ENCODE data around the gene RPE.

RPE gene

DNA sequence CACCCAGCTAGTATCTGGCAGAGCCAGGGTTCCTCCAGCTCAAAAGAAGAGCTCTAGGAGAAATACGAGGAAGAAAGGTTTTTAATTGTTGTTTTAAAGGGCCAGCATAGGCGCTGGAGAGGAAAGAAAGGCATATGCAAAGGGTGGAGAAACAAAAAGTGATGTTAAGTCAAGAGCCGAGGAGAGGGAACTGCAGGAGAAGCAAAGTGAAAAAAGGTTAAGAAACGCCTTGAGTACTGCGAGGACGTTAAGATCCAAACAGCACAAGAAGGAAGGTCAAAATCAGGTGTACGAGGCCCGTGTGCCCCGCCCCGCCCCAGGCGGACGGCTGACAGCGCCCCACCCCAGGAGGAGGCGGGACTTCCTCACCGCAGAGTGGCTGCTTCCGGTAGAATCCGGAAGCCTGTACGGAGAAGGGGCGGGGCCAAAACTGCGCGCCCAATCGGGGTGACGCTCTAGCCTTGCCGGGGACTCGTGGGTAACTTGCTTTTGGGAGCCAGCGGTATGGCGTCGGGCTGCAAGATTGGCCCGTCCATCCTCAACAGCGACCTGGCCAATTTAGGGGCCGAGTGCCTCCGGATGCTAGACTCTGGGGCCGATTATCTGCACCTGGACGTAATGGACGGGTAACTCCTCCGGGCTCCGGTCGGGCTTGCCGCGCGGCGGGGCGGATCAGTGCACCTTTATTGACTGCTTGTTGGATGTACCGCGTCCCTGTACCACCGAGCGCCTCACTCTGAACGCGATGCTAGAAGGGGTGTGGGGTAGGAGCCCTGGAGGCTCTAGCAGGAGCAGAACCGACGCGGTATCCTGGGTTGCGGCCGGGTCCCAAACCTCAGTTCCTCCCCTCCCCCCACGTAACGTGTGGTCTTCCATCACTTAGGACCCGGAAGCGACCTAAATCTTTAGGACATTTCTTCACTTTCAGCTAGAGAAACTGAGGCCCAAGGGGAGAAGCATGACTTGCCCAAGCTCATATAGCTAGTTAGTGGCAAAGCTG lies at the start of gene RPE:
Gene RPE (plus strand): TSS at position 481 of the 1,000 bp plus-strand sequence. CDS start 24 bp downstream, at position 505.
- DNase-seq, result peak; percentile 98

DNA sequence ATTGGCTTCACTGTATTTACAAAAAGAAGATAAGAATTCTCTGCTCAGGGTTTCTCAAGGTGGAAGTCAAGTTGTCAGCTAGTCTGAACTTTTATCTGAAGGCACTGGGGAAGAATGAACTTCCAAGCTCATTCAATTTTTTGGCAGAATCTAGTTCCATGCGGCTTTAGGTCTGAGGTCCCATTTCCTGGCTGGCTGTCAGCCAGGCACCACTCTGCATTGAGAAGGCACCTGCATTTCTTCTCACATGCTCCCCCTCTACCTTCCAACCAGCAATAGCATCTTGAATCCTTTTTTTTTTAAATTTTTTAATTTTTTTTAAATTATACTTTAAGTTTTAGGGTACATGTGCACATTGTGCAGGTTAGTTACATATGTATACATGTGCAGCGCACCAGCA lies 46.2 kb upstream of the RPE start:
- no peak for DNase-seq

DNA sequence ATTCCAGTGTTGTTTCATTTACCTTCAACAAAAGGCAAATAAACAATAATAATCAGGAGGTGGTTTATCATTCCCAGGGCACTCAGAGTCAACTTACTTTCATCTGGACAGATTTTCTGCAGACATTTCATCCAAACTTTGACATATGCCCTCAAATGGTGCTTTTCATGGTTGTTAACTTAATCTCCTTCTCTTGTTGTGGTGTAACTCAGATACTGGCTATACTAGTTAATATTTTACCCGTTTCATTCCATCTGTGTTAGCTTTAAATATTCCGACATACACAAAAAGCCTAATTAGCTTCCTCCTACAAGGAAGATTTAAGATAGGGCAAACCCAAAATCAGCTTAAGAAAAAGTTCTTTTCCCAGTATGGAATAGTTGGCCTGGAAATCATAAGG lies 44.4 kb upstream of the RPE start:
- DNase-seq, result no peak

GRCh38 chr2:209960045-209960444 lies 42.4 kb upstream of the RPE start:
- no peak for DNase-seq

DNA sequence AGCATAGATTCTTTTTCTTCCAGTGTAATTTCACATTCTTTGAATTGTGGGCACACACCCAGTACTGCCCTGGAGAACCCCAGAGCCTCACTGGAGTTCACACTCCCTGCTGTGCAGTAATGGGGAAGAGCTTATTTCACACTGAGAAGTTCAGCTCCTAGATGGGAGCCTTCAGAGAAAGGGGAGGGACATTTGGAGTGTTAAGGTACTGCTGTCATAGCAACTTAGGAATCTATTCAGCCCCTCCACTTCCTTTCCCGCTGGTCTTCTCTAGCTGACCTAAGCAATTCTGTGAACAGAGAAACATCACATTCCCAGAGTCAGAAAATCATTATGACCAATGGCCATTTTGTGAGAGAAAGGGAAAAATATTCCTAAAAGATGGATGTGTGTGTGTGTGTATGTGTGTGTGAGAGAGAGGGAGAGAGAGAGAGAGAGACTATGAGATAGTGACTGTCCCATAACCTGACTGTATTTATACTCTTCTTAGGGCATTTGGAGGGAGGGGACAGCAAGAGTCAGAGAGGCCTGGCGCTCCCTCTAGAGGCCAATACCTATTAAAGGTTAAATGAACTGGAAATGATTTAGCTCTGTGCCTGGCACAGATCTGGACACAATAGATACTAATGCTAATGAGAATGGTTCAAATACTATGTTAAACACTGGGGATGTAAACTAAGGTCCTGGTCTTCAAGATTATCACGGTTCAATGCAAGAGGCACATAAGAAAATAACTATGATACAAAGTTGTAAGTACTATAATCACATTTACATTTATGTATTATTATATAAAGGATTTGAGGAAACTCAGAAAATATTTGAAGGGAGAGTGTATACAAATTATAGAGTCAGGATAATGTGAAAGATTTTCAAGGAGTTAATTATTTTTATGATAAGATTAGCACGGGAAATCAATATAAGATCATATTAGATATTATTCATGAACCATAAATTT lies 41.5 kb upstream of the RPE start:
- DNase-seq, result peak; percentile 76

- no peak for DNase-seq
Measured at GRCh38 chr2:209965723-209966122, 36.7 kb upstream of the RPE start.

DNA sequence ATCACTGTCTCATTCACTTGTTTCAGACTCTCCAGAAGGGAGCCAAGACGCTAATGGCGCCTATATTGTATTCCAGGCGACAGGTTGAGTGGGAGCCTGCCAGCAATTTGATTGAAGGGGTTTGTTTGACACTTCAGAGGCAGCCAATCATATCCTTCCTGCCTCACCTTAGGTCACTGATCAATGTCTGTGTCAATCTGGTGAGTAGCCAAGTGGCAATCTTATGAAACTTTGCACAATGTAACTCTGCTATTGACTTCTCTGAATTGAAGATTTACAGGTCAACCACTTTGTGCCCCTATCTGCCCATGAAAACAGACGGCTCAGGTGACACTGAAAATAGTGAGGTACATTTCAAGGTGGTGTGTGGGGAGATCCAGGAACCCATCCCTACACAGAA lies 32.7 kb upstream of the RPE start:
- no peak for DNase-seq

DNA sequence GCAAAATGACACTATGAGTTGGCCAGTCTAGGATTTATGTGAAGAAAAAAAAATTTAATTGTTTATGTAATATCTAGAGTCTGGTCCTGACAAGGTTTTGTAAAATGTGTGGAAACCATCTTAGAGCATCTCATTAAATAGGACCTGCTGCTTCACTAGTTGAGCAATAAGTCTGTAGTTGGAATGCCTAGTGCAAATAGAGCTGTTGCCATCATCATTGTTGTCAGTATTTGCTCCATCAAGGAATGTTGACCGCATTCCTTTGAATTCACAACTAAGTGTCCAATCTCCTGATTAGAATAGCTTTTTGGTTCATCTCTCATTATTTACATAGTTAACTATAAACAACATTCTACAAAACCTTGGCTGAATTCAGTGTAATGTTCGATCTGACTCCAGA lies 32.2 kb upstream of the RPE start:
- DNase-seq, result no peak

DNA sequence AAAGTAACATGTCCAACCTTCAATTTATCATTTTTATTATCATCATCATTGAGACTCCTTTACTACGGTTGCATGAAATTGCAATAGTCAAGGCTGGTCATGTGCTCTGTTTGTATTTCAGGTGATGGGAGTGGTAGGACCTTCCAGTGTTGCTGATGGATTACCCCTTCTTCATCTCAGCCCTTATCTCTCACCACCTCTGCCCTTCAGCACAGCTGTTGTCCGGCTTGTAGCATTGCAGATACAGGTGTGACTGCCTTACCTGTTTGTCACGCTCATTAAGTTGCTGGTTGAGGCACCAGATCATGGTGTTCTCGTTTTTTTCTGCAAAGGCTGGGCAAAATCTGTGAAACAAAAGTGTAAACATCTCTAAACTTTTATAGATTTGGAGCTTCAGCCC lies 31.7 kb upstream of the RPE start:
- DNase-seq, result no peak

- no peak for DNase-seq
Measured at GRCh38 chr2:209973328-209973727, 29.1 kb upstream of the RPE start.

DNA sequence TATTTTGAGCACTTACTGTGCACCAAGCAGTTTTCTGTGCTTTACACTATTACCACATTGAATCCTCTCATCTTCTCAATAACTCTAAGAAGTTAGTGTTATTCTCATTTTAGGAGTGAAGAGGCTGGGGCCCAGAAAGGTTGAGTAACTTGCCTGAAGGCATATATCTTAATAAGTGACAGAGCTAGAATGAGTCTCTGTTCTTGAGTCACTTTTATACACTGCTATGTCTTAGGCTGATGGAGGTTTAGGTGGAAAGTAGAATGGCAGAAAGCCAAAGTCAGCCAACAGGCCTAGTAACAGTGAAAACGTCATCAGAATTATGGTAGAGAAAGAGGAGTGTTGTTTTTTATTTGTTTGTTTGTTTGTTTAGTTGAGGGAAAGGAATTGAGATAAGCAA lies 27.9 kb upstream of the RPE start:
- DNase-seq, result no peak

DNA sequence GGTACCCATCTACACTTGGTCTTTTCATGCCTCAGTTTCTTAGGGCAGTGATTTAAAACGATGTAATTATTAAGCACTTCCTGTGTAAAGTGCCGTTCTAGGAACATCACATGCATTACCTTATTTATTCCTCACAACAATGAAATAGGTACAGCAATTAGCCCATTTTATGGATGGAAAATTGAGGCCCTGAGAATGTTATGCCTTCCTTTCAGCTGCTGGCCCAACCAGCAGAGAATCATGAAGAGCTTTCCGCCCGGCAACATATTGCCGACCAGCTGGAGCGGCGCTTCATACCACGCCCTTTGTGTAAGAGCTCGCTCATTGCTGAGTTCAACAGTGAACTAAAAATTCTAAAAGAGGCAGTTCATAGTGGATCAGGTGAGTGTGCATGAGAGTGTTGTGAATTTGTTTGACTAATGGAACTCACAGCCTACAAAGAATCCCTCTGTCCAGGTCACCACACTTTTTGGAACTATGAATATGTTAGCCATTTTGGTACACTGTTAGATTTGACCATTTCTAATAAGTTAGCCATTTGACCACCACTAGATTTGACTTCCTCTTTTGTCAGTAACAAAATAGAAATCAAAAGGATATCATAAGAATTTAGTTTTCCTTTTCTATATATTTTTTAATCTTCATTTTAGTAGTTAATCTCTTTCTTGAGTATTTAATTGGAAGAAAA lies 25.6 kb upstream of the RPE start:
- DNase-seq, result no peak

DNA sequence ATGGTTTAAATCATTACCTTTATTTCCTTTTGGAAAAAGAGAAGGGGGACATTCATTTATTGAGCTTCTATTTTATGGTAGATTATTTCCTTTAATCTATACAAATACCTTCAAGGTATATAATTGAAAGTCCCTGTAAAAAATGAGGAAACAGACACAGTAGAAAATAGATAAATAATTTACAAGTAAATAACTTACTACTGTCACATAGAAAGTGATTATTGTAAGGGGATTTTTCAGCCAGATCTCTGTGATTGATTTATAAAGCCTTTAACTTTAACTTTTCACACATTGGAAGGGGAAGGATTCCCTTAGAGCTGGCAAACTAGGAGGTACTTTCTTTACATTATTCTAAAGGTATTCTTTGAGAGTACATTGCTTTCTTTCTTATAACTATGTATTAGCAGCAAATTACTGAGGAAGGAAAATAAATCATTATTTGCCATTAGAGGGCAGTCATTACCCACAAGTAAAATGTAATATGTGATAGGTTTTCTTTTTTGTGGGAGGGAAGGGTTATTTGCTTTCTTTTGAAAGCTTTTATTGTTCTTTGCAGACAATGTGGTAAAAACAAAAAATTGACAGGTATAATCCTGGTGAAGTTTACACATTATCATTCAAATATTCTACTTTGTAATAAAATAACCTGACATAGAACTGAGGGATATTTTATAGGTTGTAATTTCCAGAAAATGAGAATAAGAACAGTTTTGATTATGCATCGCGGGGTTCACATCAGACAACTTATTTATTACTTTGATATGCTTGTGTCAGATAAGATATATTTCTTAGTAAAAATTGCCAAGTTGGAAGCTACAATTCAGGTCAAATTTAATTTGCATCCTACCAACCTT lies 24.8 kb upstream of the RPE start:
- no peak for DNase-seq

DNA sequence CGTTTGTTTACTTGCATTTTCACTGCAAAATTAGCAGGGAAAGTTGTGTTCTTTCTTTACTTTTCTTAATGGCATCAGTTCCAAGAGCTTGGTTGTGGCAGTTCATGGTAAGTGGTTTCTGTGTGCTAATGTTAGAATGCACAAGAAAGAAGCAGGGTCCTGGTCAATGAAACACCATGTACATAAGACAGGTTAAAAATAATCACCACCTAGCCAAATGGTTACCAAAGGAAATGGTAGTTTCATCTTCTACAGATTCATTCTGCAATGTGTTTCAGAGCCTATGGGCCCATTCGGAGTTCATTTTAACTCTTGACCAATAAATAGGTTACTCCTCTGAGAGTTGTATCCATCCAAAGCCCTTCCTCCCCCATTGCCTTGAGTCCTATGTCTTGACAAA lies 18.1 kb upstream of the RPE start:
- DNase-seq, result no peak

- no peak for DNase-seq
Measured at GRCh38 chr2:209985874-209986273, 16.6 kb upstream of the RPE start.

GRCh38 chr2:209986415-209986814 lies 16.0 kb upstream of the RPE start:
- DNase-seq, result no peak

DNA sequence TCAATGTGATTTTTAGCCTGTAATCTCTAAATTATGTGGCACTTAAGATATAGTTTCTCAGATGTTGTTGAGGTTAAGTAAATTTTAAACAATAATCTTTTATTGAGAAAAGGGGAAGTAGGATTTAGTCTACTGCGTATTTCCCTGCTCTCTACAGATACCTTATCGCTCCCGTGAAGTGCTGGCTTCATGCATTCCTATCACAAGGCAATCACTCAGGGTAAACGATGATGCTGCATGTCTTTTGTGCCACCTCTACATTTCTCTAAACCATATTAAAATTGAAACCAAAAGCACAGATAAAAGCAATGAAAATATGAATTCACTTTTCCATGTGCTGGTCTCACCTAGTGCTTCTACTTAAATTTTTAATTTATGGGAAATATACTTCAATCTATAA lies 14.4 kb upstream of the RPE start:
- no peak for DNase-seq

GRCh38 chr2:209990838-209991237 lies 11.6 kb upstream of the RPE start:
- no peak for DNase-seq

DNA sequence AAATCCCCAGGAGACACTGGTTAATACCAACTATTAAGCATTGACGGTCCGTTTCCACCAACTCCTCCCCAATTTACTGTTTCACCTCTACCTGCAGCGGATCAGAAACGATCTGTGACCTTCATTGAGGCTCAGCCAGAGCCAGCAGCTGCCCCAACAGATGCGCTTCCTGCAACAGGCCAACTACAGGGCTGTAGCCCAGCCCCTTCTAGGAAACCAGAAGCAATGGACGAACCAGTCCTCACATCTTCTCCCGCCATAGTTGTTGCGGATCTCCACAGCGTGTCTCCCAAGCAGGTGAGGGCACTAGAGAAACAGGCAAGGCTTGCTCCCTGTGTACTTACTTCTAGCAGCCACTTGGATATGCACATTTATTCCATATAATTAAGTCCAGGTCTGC lies 8.5 kb upstream of the RPE start:
- no peak for DNase-seq

DNA sequence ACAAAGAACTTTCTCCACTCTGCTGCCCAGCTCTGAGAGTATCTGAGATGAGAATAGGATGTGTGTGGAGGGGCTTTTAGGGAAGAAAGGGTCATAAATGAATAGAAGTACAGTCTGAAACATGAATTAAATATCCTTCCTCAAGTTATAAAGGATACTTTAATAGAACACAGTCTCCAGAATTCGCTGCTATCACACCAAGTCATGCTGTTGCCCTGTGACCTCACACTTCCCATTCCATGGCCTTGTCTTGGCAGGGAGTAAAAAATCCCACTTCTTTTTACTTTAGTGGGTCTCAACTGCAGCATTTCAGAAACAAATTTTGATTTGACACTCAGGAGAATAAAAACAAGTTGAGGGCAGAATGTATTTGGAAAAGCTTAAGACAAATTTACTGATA lies 3.8 kb upstream of the RPE start:
- no peak for DNase-seq

DNA sequence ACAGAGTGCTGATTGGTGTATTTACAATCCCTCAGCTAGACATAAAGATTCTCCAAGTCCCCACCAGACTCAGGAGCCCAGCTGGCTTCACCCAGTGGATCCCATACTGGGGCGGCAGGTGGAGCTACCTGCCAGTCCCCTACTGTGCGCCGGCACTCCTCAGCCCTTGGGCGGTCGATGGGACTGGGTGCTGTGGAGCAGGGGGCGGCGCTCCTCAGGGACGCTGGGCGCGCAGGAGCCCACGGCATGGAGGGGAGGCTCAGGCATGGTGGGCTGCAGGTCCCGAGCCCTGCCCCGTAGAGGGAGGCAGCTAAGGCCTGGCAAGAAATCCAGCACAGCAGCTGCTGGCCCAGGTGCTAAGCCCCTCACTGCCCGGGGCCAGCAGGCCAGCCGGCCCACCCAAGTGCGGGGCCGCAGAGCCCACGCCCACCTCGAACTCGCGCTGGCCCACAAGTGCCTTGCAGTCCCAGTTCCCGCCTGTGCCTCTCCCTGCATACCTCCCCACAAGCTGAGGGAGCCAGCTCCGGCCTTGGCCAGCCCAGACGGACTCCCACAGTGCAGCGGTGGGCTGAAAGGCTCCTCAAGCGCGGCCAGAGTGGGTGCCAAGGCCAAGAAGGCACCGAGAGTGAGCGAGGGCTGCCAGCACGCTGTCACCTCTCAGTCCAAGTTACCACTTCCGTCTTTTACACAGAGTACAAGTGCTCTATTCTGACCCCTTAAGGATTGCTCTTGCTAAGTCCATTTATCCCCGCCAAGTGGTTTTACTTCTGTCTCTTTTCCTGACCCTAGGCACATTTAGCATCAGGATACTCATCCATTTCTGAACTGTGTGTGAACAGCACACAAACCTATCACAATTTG lies 1.7 kb upstream of the RPE start:
- no peak for DNase-seq

Measured in islet precursor cell (in vitro differentiated cells).